ENCODE data around the gene TOLLIP.

The TOLLIP gene

GRCh38 chr11:1297011-1297575, 12.3 kb downstream of the TOLLIP start:
- DNase-seq = no peak

- DNase-seq = no peak
Observed at GRCh38 chr11:1296287-1296686, 13.1 kb downstream of the TOLLIP start.

GRCh38 chr11:1295591-1295990, 13.8 kb downstream of the TOLLIP start:
- no peak for DNase-seq

GRCh38 chr11:1295086-1295485, 14.3 kb downstream of the TOLLIP start:
- no peak for DNase-seq

- no peak for DNase-seq
Observed at GRCh38 chr11:1293619-1294015, 15.8 kb downstream of the TOLLIP start.

GRCh38 chr11:1292644-1293618, 16.5 kb downstream of the TOLLIP start:
- no peak for DNase-seq

GRCh38 chr11:1292018-1292643, 17.3 kb downstream of the TOLLIP start:
- no peak for DNase-seq

GRCh38 chr11:1291295-1292017, 18.0 kb downstream of the TOLLIP start:
- no peak for DNase-seq

- DNase-seq = no peak
Observed at GRCh38 chr11:1290052-1291040, 19.1 kb downstream of the TOLLIP start.

GRCh38 chr11:1289211-1289935, 20.1 kb downstream of the TOLLIP start:
- no peak for DNase-seq

- no peak for DNase-seq
Observed at GRCh38 chr11:1288426-1289151, 20.8 kb downstream of the TOLLIP start.

GRCh38 chr11:1287928-1288327, 21.5 kb downstream of the TOLLIP start:
- no peak for DNase-seq

GRCh38 chr11:1285876-1286275, 23.6 kb downstream of the TOLLIP start:
- no peak for DNase-seq

GRCh38 chr11:1285316-1285744, 24.1 kb downstream of the TOLLIP start:
- DNase-seq = no peak

- no peak for DNase-seq
Observed at GRCh38 chr11:1283906-1284305, 25.5 kb downstream of the TOLLIP start.

GRCh38 chr11:1283091-1283511, 26.3 kb downstream of the TOLLIP start:
- no peak for DNase-seq

GRCh38 chr11:1281974-1282365, 27.5 kb downstream of the TOLLIP start:
- DNase-seq = no peak

GRCh38 chr11:1281326-1281973, 28.0 kb downstream of the TOLLIP start:
- no peak for DNase-seq

GRCh38 chr11:1280116-1281035, 29.1 kb downstream of the TOLLIP start:
- no peak for DNase-seq

Measured in activated CD4-positive, alpha-beta T cell treated with anti-CD3 and anti-CD28 coated beads, Interleukin-2, Interleukin-6, amounts not matched to agents 100 ng/mL and 50 ng/mL, durations not matched to agents 16 hours and 8 hours (primary cell).